ENCODE measurements around the gene IL13RA2. TPM values are rescaled to one million over a fixed set of nuclear protein-coding genes. Genes with fewer than 3 reads are reported as not detected.

The IL13RA2 gene
- total RNA-seq, 1 experiment from 2014 or later: 8.1 TPM

- H3K4me1 ChIP-seq (ENCODE audit: insufficient read depth, low read length): peaks cover 5% of the 10 kb centered on the region
- H3K27ac ChIP-seq (ENCODE audit: low read length): no peak overlapping the region
- ChIA-PET CTCF (no interaction called here), POLR2A (ENCODE audit: unreplicated experiment) (no interaction called here)
- no peak overlapping the region for H3K4me3 ChIP-seq (ENCODE audit: low read length)
- no peaks in the 10 kb centered on the region for H3K27me3 ChIP-seq (ENCODE audit: low read length)
- DNase-seq (no peak), ATAC-seq (no peak)
- no peaks in the 10 kb centered on the region for H3K36me3 ChIP-seq (ENCODE audit: low read depth, low read length)
- no TSS peak for BruUV-seq (replicated peaks)
- no peaks in the 10 kb centered on the region for H3K9me3 ChIP-seq (ENCODE audit: low read length)
- H3F3A ChIP-seq (ENCODE audit: low read length, unreplicated experiment): no peaks in the 10 kb centered on the region
- no peak overlapping the region for H3K9ac ChIP-seq (ENCODE audit: low read length)
- H3K4me2 ChIP-seq (ENCODE audit: low read length): no peak overlapping the region
- H4K20me1 ChIP-seq (ENCODE audit: low read length): no peaks in the 10 kb centered on the region
- H3K79me2 ChIP-seq (ENCODE audit: low read length): no peaks in the 10 kb centered on the region
- no peak overlapping the region for H2AFZ ChIP-seq (ENCODE audit: low read length)
- no peaks in the 10 kb centered on the region for H3K9me2 ChIP-seq (replicated peaks; ENCODE audit: low read length)
- intact Hi-C loops (cut with micrococcal nuclease): no loop called here
- TF ChIP-seq CTCF (conservative IDR thresholded peaks at IDR 0.05; ENCODE audit: low read depth, low read length): no peak
Observed at GRCh38 chrX:114970806-114971205, 46.6 kb downstream of the IL13RA2 start.

GRCh38 chrX:114964374-114964773, 53.0 kb downstream of the IL13RA2 start:
- Histone ChIP-seq H3K9me3 (ENCODE audit: low read length) (no peaks in the 10 kb centered on the region), H3K4me3 (ENCODE audit: low read length) (no peak overlapping the region), H3K4me1 (ENCODE audit: insufficient read depth, low read length) (no peaks in the 10 kb centered on the region), H3K79me2 (ENCODE audit: low read length) (no peaks in the 10 kb centered on the region), H3K9me2 (replicated peaks; ENCODE audit: low read length) (no peaks in the 10 kb centered on the region), H3K27ac (ENCODE audit: low read length) (no peak overlapping the region), H4K20me1 (ENCODE audit: low read length) (no peaks in the 10 kb centered on the region), H3K4me2 (ENCODE audit: low read length) (no peak overlapping the region), H2AFZ (ENCODE audit: low read length) (no peak overlapping the region), H3K27me3 (ENCODE audit: low read length) (no peaks in the 10 kb centered on the region), H3F3A (ENCODE audit: low read length, unreplicated experiment) (no peaks in the 10 kb centered on the region), H3K9ac (ENCODE audit: low read length) (no peak overlapping the region), H3K36me3 (ENCODE audit: low read depth, low read length) (no peaks in the 10 kb centered on the region)
- DNase-seq (no peak), ATAC-seq (no peak)
- no TSS peak for BruUV-seq (replicated peaks)
- ChIA-PET POLR2A (ENCODE audit: unreplicated experiment) (no interaction called here), CTCF (no interaction called here)
- intact Hi-C loops (cut with micrococcal nuclease): no loop called here
- TF ChIP-seq EZH2phosphoT487 (IDR thresholded peaks at IDR 0.05; ENCODE audit: borderline replicate concordance, low read length) (no peak), EZH2 (IDR thresholded peaks at IDR 0.05; ENCODE audit: low read length, unreplicated experiment) (no peak), CTCF (conservative IDR thresholded peaks at IDR 0.05; ENCODE audit: low read depth, low read length) (no peak)

- no peaks in the 10 kb centered on the region for H3K9me3 ChIP-seq (ENCODE audit: low read length)
- no peaks in the 10 kb centered on the region for H3K9me2 ChIP-seq (replicated peaks; ENCODE audit: low read length)
- no peaks in the 10 kb centered on the region for H3K36me3 ChIP-seq (ENCODE audit: low read depth, low read length)
- no peaks in the 10 kb centered on the region for H3K79me2 ChIP-seq (ENCODE audit: low read length)
- no TSS peak for BruUV-seq (replicated peaks)
- no peak overlapping the region for H3K4me2 ChIP-seq (ENCODE audit: low read length)
- H4K20me1 ChIP-seq (ENCODE audit: low read length): no peaks in the 10 kb centered on the region
- no peaks in the 10 kb centered on the region for H3K27me3 ChIP-seq (ENCODE audit: low read length)
- no peak overlapping the region for H3K9ac ChIP-seq (ENCODE audit: low read length)
- H3K27ac ChIP-seq (ENCODE audit: low read length): no peak overlapping the region
- intact Hi-C loops (cut with micrococcal nuclease): no loop called here
- DNase-seq (peak; percentile 27), ATAC-seq (no peak)
- no peak for TF ChIP-seq CTCF (conservative IDR thresholded peaks at IDR 0.05; ENCODE audit: low read depth, low read length)
- no peak for TF ChIP-seq EZH2 (IDR thresholded peaks at IDR 0.05; ENCODE audit: low read length, unreplicated experiment)
- no peak for TF ChIP-seq EZH2phosphoT487 (IDR thresholded peaks at IDR 0.05; ENCODE audit: borderline replicate concordance, low read length)
- no peaks in the 10 kb centered on the region for H3F3A ChIP-seq (ENCODE audit: low read length, unreplicated experiment)
- no peak overlapping the region for H3K4me3 ChIP-seq (ENCODE audit: low read length)
- H3K4me1 ChIP-seq (ENCODE audit: insufficient read depth, low read length): no peaks in the 10 kb centered on the region
- H2AFZ ChIP-seq (ENCODE audit: low read length): no peak overlapping the region
- CTCF ChIA-PET: no interaction called here
- POLR2A ChIA-PET (ENCODE audit: unreplicated experiment): no interaction called here
Observed at GRCh38 chrX:114962209-114962608, 55.2 kb downstream of the IL13RA2 start.
